GM21526 (cell line): ENCODE measurements around the gene ADGRG1.
"Not testable (repeated sequence)": the region's sequence is repeated elsewhere in the genome, so short reads cannot be mapped to it uniquely, and the experiment has no call there.

Experiments
- ATAC-seq: cut with Tn5 transposase; IDR thresholded peaks from one replicate; pipeline ENCODE4 v1.9.1; 2021; ENCODE audit warnings: moderate library complexity; ENCODE audit not compliant: unreplicated experiment, low FRiP score

ADGRG1 gene

DNA sequence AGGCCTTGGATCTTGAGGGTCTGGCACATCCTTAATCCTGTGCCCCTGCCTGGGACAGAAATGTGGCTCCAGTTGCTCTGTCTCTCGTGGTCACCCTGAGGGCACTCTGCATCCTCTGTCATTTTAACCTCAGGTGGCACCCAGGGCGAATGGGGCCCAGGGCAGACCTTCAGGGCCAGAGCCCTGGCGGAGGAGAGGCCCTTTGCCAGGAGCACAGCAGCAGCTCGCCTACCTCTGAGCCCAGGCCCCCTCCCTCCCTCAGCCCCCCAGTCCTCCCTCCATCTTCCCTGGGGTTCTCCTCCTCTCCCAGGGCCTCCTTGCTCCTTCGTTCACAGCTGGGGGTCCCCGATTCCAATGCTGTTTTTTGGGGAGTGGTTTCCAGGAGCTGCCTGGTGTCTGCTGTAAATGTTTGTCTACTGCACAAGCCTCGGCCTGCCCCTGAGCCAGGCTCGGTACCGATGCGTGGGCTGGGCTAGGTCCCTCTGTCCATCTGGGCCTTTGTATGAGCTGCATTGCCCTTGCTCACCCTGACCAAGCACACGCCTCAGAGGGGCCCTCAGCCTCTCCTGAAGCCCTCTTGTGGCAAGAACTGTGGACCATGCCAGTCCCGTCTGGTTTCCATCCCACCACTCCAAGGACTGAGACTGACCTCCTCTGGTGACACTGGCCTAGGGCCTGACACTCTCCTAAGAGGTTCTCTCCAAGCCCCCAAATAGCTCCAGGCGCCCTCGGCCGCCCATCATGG is 35.7 kb downstream of the ADGRG1 start:
- no peak for ATAC-seq

- no peak for ATAC-seq
Observed at GRCh38 chr16:57664662-57665025, 36.2 kb downstream of the ADGRG1 start.

GRCh38 chr16:57665541-57665940 is 37.1 kb downstream of the ADGRG1 start:
- no peak for ATAC-seq

- no peak for ATAC-seq
Observed at GRCh38 chr16:57666353-57667047, 38.1 kb downstream of the ADGRG1 start.

DNA sequence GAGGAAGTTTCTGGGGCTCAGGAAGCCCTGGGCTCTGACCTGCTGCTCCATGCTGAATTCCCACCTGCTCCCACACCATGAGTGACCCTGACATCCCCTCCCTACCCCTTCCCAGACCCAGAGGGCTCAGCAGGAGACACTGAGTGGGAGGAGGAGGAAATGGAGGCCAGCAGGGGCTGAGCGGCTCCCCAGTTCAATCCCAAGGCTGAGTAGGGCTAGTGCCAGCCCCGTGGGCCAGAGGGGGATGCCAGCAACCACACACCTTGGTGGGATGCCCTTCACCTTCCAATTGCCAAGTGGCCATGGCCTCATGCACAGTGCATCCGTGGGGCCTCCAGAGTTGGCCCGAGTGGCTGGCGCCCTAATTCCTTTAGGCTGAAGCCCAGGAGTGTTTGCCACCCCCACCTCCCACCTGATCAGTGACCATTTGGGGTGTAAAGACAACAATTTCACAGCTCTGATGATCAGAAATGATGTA is 38.7 kb downstream of the ADGRG1 start:
- ATAC-seq = no peak

GRCh38 chr16:57667526-57668262 is 39.3 kb downstream of the ADGRG1 start:
- ATAC-seq = no peak

DNA sequence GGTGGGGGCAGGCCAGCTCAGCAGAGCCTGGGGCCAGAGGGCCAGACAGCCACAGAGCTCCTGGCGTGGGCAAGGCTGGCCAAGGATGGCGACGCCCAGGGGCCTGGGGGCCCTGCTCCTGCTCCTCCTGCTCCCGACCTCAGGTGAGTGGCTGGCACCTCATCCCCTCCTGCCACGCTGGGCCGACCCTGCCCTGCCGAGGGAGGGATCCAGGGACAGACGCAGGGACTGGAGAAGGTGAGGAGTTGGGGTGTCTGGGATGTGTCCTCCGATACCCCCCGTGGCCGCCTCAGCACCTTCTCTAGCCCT is 39.8 kb downstream of the ADGRG1 start, which contains the start of gene ADGRG3:
ADGRG3 (plus strand) TSS at position 44 of the 309 bp plus-strand sequence; CDS start at position 86, 42 bp downstream.
- ATAC-seq = no peak

- ATAC-seq = no peak
Observed at GRCh38 chr16:57668630-57669475, 40.4 kb downstream of the ADGRG1 start.

DNA sequence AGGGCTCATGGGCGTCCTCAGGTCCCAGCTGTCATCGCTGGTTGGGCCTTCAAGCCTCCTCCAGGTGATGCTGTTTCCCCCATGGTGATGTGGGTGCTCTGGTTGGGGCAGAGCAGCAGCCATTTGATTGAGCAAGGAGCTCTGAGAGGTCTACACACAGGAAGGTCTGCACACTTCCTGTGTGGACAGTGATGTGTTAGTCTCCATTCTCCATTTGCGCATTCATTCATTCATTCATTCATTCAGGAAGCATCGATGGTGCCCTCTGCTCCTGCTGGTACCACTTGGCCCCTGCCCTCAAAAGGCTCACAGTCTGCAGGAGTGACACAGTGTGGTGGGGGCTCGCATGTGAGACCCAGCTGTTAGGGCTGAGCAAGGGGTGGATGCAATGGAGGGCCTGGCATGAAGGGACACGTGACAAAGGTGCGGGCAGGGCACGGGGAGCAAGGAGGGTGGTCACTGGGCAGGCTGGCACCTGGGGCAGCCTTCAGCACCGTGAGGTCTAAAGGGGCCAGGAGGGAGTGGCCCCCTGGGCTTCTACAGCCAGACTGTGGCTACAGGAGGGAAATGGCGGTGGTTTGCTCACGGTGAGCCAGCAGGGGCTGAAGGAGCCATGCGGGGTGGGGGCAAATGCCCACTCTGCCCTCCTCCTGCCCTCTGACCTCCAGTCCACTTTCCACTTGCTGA is 41.2 kb downstream of the ADGRG1 start:
- ATAC-seq = no peak

DNA sequence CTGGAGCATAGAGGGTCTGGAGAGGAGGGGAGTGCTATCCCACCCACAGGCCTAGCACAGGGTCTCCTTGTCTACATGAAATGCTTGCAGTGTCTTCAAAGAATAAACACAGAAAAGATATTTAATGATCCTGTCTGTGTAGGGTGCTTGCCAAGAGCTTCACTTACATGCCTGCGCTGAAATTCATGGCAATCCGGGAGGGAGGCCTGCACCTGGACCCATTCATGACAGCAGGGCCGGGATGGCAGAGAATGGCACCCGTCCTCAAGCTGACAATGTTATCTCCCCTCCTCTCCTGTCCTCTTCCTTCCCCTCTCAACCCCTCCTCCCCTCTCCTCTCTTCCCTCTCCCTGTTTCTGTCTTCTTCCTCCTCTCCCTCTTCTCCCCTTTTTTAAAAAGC is 41.8 kb downstream of the ADGRG1 start:
- ATAC-seq = no peak

DNA sequence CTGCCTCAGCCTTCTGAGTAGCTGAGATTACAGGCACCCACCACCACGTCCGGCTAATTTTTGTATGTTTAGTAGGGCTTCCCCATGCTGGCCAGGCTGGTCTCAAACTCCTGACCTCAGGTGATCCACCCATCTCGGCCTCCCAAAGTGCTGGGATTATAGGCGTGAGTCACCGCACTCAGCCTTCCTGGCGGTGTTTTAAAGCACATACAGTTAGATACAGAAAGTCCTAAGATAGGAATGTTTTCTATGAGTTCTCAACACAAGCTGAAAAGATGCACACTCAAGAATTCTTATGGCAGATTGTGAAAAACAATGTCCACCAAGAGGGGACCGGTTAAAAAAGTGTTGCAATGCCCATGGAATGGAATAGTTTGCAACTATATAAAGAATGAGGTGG is 43.0 kb downstream of the ADGRG1 start:
- not testable (repeated sequence) for ATAC-seq

DNA sequence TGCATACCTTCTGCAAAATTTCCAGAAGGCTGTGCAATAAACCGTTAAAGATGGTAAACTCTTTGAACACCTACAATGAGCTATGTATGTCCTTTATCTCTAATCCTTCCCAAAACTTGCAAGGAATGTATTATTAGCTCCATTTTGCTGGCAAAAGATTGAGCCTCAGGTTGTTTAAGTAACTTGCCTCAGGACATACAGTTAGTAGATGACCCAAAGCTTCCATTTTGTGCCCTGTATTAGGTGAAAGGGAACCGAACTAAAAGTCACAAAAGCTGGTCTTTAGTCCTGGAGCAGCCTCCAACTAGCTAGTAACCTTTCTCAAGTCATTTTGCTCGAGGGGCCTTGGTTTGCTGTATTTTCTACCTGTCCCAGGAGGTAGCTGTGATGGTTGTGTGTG is 44.0 kb downstream of the ADGRG1 start:
- no peak for ATAC-seq

DNA sequence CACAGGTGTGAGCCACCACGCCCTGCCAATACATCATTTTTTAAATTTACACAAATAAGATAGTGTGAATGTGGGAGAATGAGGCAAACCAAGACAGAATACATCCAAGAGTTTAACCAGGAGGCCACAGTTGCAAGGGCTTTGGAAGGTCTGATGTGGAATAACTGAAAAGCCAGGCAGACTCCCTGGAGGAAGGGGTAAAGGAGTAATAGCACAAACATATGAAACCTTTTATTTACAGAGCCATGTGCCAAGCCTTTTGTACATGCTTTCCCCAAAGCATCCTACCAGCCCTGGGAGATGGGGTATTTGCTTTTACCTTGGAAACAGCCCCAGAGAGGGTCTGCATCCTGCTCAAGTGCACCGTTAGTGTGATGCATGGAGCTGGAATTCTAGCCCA is 44.4 kb downstream of the ADGRG1 start:
- ATAC-seq = no peak

DNA sequence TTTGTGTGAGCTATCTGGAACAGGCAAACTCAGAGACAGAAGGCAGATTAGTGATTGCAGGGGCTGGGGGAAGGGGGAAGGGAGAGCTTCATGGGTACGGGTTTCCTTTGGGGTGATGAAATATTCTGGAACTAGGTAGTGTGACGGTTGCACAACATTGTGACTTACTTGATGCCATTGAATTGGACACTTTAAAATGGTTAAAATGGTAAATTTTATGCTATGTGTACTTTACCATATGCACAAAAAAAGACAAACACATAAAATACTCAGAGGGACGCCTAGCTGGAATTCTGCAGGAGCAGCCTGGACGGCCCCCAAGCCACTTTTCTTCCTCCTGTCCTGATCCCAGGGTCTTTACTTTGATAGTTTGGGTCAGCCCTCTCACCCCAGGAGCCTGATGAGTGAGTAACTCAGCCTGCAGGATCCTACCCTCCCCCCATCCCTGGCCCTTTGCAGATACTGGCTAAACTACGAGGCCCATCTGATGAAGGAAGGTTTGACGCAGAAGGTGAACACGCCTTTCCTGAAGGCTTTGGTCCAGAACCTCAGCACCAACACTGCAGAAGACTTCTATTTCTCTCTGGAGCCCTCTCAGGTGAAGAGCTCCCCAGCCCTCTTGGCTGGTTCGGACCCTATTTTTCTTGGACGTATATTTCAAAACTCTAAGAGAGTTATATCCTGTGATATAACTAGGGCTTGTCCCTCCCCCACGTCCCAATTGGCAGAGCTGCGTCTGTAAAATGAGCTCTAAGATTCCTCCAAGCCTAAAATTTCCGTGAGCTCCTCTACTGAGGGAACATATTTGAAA is 47.5 kb downstream of the ADGRG1 start:
- no peak for ATAC-seq

- ATAC-seq = no peak
Observed at GRCh38 chr16:57676553-57677085, 48.2 kb downstream of the ADGRG1 start.

GRCh38 chr16:57677622-57678369 is 49.4 kb downstream of the ADGRG1 start:
- no peak for ATAC-seq

DNA sequence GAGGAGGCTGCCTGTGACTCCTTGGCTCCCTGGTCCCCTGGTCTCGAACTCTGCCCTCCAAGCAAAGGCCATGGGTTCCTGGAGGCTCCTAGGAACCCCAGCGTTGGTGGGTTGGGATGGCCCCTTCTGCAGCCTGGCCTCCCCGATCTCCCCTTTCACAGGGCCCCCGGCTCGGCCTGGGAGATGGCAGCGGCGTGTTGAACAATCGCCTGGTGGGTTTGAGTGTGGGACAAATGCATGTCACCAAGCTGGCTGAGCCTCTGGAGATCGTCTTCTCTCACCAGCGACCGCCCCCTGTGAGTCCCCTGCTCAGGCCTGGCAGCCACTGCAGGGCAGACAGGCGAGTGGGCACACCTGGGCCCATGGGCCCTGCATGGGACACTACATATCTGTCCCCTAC is 50.6 kb downstream of the ADGRG1 start:
- ATAC-seq = no peak

DNA sequence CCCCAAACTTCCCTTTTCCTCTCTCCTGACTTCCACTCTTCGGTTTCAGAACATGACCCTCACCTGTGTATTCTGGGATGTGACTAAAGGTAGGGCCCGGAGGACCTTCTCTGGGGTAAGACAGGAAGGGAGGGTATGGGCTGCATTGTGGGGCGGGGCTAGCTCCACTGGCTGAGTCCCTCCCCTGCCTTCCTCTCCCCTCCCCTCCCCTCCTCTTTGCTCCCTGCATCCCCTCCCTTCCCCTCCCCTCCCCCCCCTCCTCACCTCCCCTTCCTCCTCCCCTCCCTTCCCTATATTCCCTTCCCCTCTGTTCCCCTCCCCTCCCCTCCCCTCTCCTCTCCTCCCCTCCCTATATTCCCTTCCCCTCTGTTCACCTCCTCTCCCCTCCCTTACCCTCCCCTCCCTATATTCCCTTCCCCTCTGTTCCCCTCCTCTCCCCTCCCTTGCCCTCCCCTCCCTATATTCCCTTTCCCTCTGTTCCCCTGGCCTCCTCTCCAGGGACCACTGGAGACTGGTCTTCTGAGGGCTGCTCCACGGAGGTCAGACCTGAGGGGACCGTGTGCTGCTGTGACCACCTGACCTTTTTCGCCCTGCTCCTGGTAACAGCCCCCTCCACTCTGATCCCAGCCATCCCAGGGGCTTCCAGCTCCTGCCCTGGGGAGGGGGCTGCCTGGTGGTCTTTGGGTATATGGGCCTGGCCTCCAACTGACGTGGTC is 51.5 kb downstream of the ADGRG1 start:
- no peak for ATAC-seq
